Epithelial cell of esophagus (primary cell): Measurements from ENCODE around the gene NSG2.

Source experiments
- DNase-seq: peaks from one replicate; pipeline ENCODE4 v3.0.0; 2010; ENCODE audit warnings: low read depth
- H3K4me3 ChIP-seq: 2 replicates; pipeline ENCODE4 v1.5.1; 2011; ENCODE audit warnings: mild to moderate bottlenecking, low read length, control low read depth
- CTCF ChIP-seq: IDR thresholded peaks from 2 replicates; pipeline ENCODE4 v1.5.1; 2011; ENCODE audit warnings: low read depth, mild to moderate bottlenecking, low read length, control low read depth, inconsistent platforms; ENCODE audit not compliant: insufficient read depth; ENCODE audit errors: missing control alignments

NSG2 gene

GRCh38 chr5:174058433-174059122 is 13.1 kb downstream of the NSG2 start:
- no peak overlapping the region for H3K4me3 ChIP-seq
- TF ChIP-seq CTCF: no peak
- no peak for DNase-seq

DNA sequence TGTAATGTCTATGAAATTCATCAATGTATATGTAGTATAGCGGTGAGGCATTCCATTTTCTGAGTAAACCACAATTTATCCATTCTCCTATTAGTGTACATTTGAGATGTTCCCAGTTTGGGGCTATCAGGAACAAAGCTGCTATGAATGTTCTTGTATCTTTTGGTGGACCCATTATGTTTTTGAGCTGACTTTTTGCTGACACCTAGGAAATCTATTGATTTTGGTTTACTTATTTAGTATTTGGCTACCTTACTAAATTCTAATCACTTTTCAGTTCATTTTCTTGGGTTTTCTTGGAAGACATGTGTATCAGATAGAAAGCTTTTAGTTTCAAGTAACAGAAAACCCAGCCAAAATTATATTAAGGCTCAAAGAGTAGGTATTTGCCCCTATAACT is 13.7 kb downstream of the NSG2 start:
- no peak overlapping the region for H3K4me3 ChIP-seq
- no peak for DNase-seq
- TF ChIP-seq CTCF: no peak

DNA sequence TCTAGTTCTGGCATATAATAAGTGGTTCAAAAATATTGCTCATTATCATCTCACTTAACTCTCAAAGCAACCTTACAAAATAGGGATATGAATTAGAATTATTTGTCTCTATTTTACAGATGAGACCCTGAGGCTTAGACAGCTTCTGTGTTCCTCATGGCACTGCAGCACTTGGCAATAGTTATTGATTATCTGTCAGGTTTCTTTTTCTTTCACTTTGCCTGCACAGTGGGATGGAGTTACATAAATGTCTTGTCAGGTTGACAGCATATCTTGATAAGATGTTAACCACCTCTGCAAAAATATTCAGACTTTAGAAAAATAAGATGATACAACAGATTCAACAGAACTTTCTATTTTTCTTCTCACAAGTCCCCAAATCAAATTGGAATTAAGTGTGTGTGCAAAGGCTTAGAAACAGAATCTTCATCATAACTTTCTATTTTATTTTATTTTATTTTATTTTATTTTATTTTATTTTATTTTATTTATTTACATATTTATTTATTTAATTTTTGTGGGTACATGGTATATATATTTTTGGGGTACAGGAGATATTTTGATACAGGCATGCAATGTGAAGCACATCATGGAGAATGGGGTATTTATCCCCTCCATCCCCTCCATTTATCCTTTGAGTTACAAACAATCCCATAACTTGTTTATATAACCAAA is 17.7 kb downstream of the NSG2 start:
- H3K4me3 ChIP-seq: no peak overlapping the region
- no peak for DNase-seq
- TF ChIP-seq CTCF: no peak

DNA sequence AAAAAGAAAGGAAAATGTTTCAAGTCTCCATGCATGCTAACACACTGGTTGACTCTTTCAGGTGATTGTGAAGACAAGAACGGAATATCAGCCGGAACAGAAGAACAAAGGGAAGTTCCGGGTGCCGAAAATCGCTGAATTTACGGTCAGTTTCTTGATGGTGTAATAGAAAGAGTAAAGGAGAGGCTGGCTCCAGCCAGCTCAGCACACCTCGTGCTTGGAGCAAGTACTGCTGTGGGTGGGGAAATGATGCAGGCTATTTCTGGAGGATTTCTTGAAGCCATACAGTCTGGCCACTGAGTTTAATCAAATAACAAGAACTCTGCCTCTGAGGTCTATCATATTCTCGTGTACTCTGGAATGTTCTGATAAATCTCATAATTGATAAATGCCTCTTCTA is 18.7 kb downstream of the NSG2 start:
- H3K4me3 ChIP-seq: no peak overlapping the region
- no peak for TF ChIP-seq CTCF
- no peak for DNase-seq

DNA sequence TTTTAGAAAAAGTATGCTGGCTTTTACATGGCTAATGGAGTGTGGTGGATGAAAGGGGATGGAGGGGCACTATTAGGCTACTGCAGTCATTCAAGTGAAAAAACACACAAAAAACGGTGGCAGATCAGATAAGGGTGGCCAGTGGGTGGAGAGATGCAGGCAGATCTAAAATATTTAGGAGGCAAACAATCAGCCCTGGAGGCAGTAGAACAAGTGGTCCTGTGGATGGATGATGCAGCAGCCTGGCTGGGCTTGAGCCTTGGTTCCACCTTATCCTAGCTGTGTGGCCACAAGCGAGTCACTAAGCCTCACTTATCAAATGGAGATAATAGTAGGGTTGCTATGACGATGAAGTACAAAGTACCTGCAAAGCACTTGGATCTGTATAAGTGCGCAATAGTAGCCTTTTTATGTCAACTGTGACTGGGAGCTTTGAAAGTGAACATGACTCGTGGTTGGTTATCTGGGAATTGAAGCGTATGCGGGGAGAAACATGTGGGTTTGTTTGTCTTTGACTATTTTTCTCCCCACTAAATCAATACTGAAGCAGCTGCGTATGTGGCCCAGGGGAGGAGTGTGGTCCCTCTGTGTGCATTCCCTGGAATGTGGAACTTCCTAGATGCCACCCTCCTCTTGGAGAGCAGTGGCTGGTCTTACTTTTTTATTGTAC is 20.2 kb downstream of the NSG2 start:
- no peak for DNase-seq
- no peak for TF ChIP-seq CTCF

DNA sequence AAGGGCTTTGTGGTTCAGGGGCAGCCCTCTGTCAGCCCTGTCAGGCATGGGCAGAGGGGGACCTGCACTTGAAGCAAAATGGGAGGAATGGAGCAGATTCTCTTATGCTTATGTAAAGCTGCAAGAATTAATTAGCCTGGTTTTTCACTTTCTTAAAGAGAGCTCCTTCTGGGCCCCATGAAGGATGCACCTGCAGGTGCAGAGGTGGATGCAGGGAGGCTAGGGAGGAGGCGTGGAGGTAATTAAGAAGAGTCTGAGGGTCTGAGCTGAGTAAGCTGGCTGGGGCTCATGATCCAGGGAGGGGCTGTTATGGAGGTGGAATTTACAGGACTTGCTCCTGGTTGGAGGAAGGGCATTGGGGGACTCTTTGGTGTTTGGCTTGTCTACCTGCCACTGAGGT is 22.0 kb downstream of the NSG2 start:
- no peak for DNase-seq
- no peak for TF ChIP-seq CTCF

More for the DNA sequence above, 20.2 kb downstream of the NSG2 start:
- H3K4me3 ChIP-seq: no peak overlapping the region

More for the DNA sequence above, 22.0 kb downstream of the NSG2 start:
- no peak overlapping the region for H3K4me3 ChIP-seq
